Keratinocyte (primary cell): Measurements from ENCODE around the gene CLSTN2. TPM values are rescaled to one million over a fixed set of nuclear protein-coding genes. Genes with fewer than 3 reads are reported as not detected.

Source experiments
- DNase-seq: peaks from one replicate; pipeline ENCODE4 v3.0.0-alpha.2; 2011; ENCODE audit warnings: low read depth, missing footprints, low spot score
- FAIRE-seq: peaks from 2 replicates; lab custom pipeline; 2011; peaks lifted over from hg19 to GRCh38; lab: Jason Lieb, UNC
- H2AFZ ChIP-seq: 2 replicates; pipeline ENCODE4 v1.6.0; 2012; ENCODE audit warnings: low read length, control low read depth, inconsistent platforms; ENCODE audit not compliant: control insufficient read depth
- H3K27ac ChIP-seq: 2 replicates; pipeline ENCODE4 v1.5.1; 2011; ENCODE audit warnings: low read length; ENCODE audit not compliant: control insufficient read depth, insufficient read depth
- H3K27me3 ChIP-seq: 3 replicates; pipeline ENCODE4 v1.6.0; 2011; ENCODE audit warnings: low read length; ENCODE audit not compliant: control insufficient read depth, insufficient read depth; ENCODE audit errors: extremely low read depth
- H3K36me3 ChIP-seq, 2 experiments: 2 replicates in 1 of 2; 3 replicates in 1 of 2; pipeline ENCODE4 v1.5.1; 2011; ENCODE audit warnings: low read length in 2 of 2, mild to moderate bottlenecking in 1 of 2; ENCODE audit not compliant: control insufficient read depth in 2 of 2, insufficient read depth in 2 of 2; ENCODE audit errors: extremely low read depth in 1 of 2
- H3K4me1 ChIP-seq: 3 replicates; pipeline ENCODE4 v1.5.1; 2011; ENCODE audit warnings: low read length; ENCODE audit not compliant: control insufficient read depth, insufficient read depth; ENCODE audit errors: extremely low read depth
- H3K4me2 ChIP-seq: 3 replicates; pipeline ENCODE4 v1.6.0; 2011; ENCODE audit warnings: low read depth, low read length; ENCODE audit not compliant: control insufficient read depth, insufficient read depth; ENCODE audit errors: extremely low read depth
- H3K4me3 ChIP-seq, 3 experiments: fragments of 200-600 bp in 1 of 3; sonication (generic) in 1 of 3; 2 replicates in 2 of 3; 3 replicates in 1 of 3; pipeline ENCODE4 v1.5.1; 2011 to 2016; ENCODE audit warnings: low read length in 3 of 3, mild to moderate bottlenecking in 3 of 3, control low read depth in 2 of 3, inconsistent platforms in 1 of 3, low read depth in 1 of 3, mixed read lengths in 1 of 3, mixed run types in 1 of 3, moderate library complexity in 1 of 3; ENCODE audit not compliant: control insufficient read depth in 2 of 3, insufficient read depth in 2 of 3; ENCODE audit errors: extremely low read depth in 1 of 3
- H3K79me2 ChIP-seq: 2 replicates; pipeline ENCODE4 v1.6.0; 2012; ENCODE audit warnings: low read length; ENCODE audit not compliant: control insufficient read depth, insufficient read depth
- H3K9ac ChIP-seq: 3 replicates; pipeline ENCODE4 v1.6.0; 2011; ENCODE audit warnings: low read length; ENCODE audit not compliant: control insufficient read depth, insufficient read depth; ENCODE audit errors: extremely low read depth
- H3K9me1 ChIP-seq: 3 replicates; pipeline ENCODE4 v1.6.0; 2011; ENCODE audit warnings: low read length; ENCODE audit not compliant: control insufficient read depth, insufficient read depth; ENCODE audit errors: extremely low read depth
- H3K9me3 ChIP-seq: 2 replicates; pipeline ENCODE4 v1.5.1; 2012; ENCODE audit warnings: low read depth, low read length; ENCODE audit not compliant: control insufficient read depth
- H4K20me1 ChIP-seq: 3 replicates; pipeline ENCODE4 v1.6.0; 2011; ENCODE audit warnings: low read length; ENCODE audit not compliant: control insufficient read depth, insufficient read depth; ENCODE audit errors: extremely low read depth
- EZH2 ChIP-seq: IDR thresholded peaks from one replicate; pipeline ENCODE4 v1.6.1; 2012; ENCODE audit warnings: inconsistent platforms, mild to moderate bottlenecking, low read length, moderate library complexity
- dilution Hi-C: fragments of 300-500 bp; cut with MboI; formaldehyde crosslinking; loops from one replicate; pipeline ENCODE4 v1.7.0; 2020; ENCODE audit warnings: low sequenced_read_pairs; ENCODE audit not compliant: extremely low pct_ligation_motif_present
- polyA plus RNA-seq, 5 experiments: library from polyadenylated mRNA; depleted of rRNA in 3 of 5; stranded (reverse) in 3 of 5; stranded (forward) in 1 of 5; unstranded in 1 of 5; fragments of >200 nt; gene quantifications; 1 replicate in 1 of 5; 2 replicates in 3 of 5; 3 replicates in 1 of 5; pipeline versions ENCODE4 v1.2.1 to v1.2.3, GENCODE V29; 2011 to 2012; ENCODE audit warnings: missing spikeins in 2 of 5, low read depth in 1 of 5, low replicate concordance in 1 of 5
- TF ChIP-seq, protein P1 (sequence below), 3 experiments: IDR thresholded peaks in 1 of 3; conservative IDR thresholded peaks in 1 of 3; optimal IDR thresholded peaks in 1 of 3; 2 replicates in 2 of 3; 3 replicates in 1 of 3; pipeline versions ENCODE3 to v1.5.1; 2011; ENCODE audit warnings: low read length in 3 of 3, mild to moderate bottlenecking in 3 of 3, moderate library complexity in 2 of 3, control low read depth in 1 of 3, inconsistent platforms in 1 of 3; ENCODE audit not compliant: insufficient read depth in 2 of 3; ENCODE audit errors: extremely low read depth in 1 of 3

CLSTN2 gene
- polyA plus RNA-seq, 1 donor (not counting 4 experiments of a cell fraction or from before 2014, with no cell fraction given), result 0.09 TPM

DNA sequence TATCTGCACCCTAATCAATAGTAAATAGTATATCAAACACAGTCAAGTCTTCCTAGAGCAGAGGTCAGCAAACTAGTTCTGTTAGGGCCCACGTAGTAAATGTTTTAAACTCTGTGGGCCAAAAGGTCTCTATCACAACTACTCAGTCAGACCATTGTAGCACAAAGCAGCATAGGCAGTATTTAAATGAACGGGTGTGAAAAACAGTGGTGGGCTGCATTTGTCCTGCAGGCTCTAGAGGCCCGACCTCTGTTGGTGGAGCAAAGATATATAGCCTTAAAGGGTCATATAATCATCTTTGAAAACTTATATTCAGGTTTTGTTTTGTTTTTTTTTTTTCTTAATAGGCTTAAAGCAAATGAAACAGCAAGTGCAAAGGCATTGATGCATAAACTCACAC is 416.5 kb downstream of the CLSTN2 start:
- TF ChIP-seq, protein P1, sequence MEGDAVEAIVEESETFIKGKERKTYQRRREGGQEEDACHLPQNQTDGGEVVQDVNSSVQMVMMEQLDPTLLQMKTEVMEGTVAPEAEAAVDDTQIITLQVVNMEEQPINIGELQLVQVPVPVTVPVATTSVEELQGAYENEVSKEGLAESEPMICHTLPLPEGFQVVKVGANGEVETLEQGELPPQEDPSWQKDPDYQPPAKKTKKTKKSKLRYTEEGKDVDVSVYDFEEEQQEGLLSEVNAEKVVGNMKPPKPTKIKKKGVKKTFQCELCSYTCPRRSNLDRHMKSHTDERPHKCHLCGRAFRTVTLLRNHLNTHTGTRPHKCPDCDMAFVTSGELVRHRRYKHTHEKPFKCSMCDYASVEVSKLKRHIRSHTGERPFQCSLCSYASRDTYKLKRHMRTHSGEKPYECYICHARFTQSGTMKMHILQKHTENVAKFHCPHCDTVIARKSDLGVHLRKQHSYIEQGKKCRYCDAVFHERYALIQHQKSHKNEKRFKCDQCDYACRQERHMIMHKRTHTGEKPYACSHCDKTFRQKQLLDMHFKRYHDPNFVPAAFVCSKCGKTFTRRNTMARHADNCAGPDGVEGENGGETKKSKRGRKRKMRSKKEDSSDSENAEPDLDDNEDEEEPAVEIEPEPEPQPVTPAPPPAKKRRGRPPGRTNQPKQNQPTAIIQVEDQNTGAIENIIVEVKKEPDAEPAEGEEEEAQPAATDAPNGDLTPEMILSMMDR (optimal IDR thresholded peaks at IDR 0.05 in 1 of 3, IDR thresholded peaks at IDR 0.05 in 1 of 3, conservative IDR thresholded peaks at IDR 0.05 in 1 of 3; ENCODE audit: extremely low read depth in 1 of 3, insufficient read depth in 2 of 3, low read length in 3 of 3), result no peak
- no peak for TF ChIP-seq EZH2

DNA sequence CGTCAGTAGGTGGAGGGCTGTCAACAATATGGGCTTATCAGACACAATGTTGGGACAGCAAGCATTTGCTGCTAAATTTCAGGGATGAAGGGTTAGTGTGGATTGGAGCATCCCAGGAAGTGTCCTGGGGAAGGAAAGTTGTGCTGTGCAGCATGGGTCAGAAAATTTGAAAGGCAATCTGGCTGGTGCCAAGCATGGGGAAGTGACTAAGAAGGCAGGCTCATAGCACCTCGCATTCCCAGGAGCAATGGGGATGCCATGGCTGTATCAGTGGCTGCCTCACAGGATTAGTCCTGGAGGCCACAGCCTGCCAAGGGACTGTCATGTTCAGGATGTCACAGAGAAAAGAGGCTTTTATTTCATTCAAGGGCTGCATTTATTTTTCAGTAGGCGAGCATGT is 420.5 kb downstream of the CLSTN2 start:
- Histone ChIP-seq H3K4me2 (no peak overlapping the region), H3K79me2 (no peaks in the 10 kb centered on the region), H2AFZ (no peak overlapping the region), H3K36me3 (no peaks in the 10 kb centered on the region), H3K27me3 (peaks cover 6% of the 10 kb centered on the region), H3K9ac (no peak overlapping the region), H3K4me3 (no peak overlapping the region), H3K9me1 (no peaks in the 10 kb centered on the region), H3K27ac (no peak overlapping the region), H3K4me1 (no peaks in the 10 kb centered on the region), H3K9me3 (no peaks in the 10 kb centered on the region), H4K20me1 (no peaks in the 10 kb centered on the region)
- TF ChIP-seq, protein P1 (optimal IDR thresholded peaks at IDR 0.05 in 1 of 3, IDR thresholded peaks at IDR 0.05 in 1 of 3, conservative IDR thresholded peaks at IDR 0.05 in 1 of 3; ENCODE audit: extremely low read depth in 1 of 3, insufficient read depth in 2 of 3, low read length in 3 of 3), result no peak
- TF ChIP-seq EZH2, result no peak
- no peak for FAIRE-seq
- DNase-seq, result no peak
- dilution Hi-C loops, result no loop called here

More for the DNA sequence above, 416.5 kb downstream of the CLSTN2 start:
- Histone ChIP-seq H3K4me2 (no peak overlapping the region), H3K9me1 (no peaks in the 10 kb centered on the region), H3K79me2 (no peaks in the 10 kb centered on the region), H3K9ac (no peak overlapping the region), H3K4me1 (no peaks in the 10 kb centered on the region), H3K36me3 (no peaks in the 10 kb centered on the region), H4K20me1 (no peaks in the 10 kb centered on the region), H3K27ac (no peak overlapping the region), H2AFZ (no peak overlapping the region), H3K4me3 (no peak overlapping the region), H3K9me3 (no peaks in the 10 kb centered on the region), H3K27me3 (no peaks in the 10 kb centered on the region)
- DNase-seq (no peak), FAIRE-seq (no peak)
- dilution Hi-C loops, result no loop called here
